ENCODE data around the gene NELFE.

NELFE gene

GRCh38 chr6:31948306-31948705 lies 10.5 kb downstream of the NELFE start:
- H3K27me3 ChIP-seq (ENCODE audit: insufficient read depth, low read length): no peaks in the 10 kb centered on the region
- peaks cover 5% of the 10 kb centered on the region for H3K79me2 ChIP-seq (ENCODE audit: control insufficient read depth, insufficient read depth, low read length, unreplicated experiment)
- H3K4me1 ChIP-seq (ENCODE audit: control insufficient read depth, insufficient read depth, low read length, unreplicated experiment): peaks cover 43% of the 10 kb centered on the region
- H2AFZ ChIP-seq (ENCODE audit: low read length, unreplicated experiment): no peak overlapping the region
- peak overlapping the region; percentile 51; the same call in 1 of the 2 replicates for H3K27ac ChIP-seq (ENCODE audit: low read depth, low read length)
- H3K36me3 ChIP-seq (ENCODE audit: insufficient read depth, low read length): 0 out of 2 replicates have a peak, but pooled peaks cover 5% of the 10 kb centered on the region
- no peak overlapping the region for H3K4me3 ChIP-seq (ENCODE audit: low read depth, low read length)

- no peak overlapping the region for H2AFZ ChIP-seq (ENCODE audit: low read length, unreplicated experiment)
- no peaks in the 10 kb centered on the region for H3K27me3 ChIP-seq (ENCODE audit: insufficient read depth, low read length)
- H3K79me2 ChIP-seq (ENCODE audit: control insufficient read depth, insufficient read depth, low read length, unreplicated experiment): peaks cover 5% of the 10 kb centered on the region
- peak overlapping the region; percentile 51; the same call in 1 of the 2 replicates for H3K27ac ChIP-seq (ENCODE audit: low read depth, low read length)
- H3K4me3 ChIP-seq (ENCODE audit: low read depth, low read length): no peak overlapping the region
- peaks cover 43% of the 10 kb centered on the region for H3K4me1 ChIP-seq (ENCODE audit: control insufficient read depth, insufficient read depth, low read length, unreplicated experiment)
- H3K36me3 ChIP-seq (ENCODE audit: insufficient read depth, low read length): 0 out of 2 replicates have a peak, but pooled peaks cover 5% of the 10 kb centered on the region
These were observed 10.9 kb downstream of the NELFE start for GRCh38 chr6:31947864-31948263.

DNA sequence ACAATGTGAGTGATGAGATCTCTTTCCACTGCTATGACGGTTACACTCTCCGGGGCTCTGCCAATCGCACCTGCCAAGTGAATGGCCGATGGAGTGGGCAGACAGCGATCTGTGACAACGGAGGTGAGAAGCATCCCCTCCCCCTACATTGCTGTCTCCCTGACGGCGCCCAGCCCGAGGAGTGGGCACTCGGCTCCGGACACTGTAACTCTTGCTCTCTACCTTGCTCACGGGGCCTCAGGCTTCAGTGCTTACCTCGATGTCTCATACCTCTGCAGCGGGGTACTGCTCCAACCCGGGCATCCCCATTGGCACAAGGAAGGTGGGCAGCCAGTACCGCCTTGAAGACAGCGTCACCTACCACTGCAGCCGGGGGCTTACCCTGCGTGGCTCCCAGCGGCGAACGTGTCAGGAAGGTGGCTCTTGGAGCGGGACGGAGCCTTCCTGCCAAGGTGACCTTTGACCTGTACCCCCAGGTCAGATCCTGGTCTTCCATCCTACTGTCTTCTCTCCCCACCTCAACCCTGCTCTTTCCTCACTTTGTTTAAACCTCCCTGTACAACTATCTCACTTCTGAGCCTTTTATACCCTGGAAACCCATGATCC lies 11.6 kb downstream of the NELFE start:
- Histone ChIP-seq H3K4me3 (ENCODE audit: low read depth, low read length) (peak overlapping the region; percentile 73; the same call in 1 of the 2 replicates), H3K4me1 (ENCODE audit: control insufficient read depth, insufficient read depth, low read length, unreplicated experiment) (peaks cover 43% of the 10 kb centered on the region), H3K36me3 (ENCODE audit: insufficient read depth, low read length) (0 out of 2 replicates have a peak, but pooled peaks cover 5% of the 10 kb centered on the region), H3K79me2 (ENCODE audit: control insufficient read depth, insufficient read depth, low read length, unreplicated experiment) (peaks cover 5% of the 10 kb centered on the region), H3K27ac (ENCODE audit: low read depth, low read length) (no peak overlapping the region), H2AFZ (ENCODE audit: low read length, unreplicated experiment) (no peak overlapping the region), H3K27me3 (ENCODE audit: insufficient read depth, low read length) (no peaks in the 10 kb centered on the region)

DNA sequence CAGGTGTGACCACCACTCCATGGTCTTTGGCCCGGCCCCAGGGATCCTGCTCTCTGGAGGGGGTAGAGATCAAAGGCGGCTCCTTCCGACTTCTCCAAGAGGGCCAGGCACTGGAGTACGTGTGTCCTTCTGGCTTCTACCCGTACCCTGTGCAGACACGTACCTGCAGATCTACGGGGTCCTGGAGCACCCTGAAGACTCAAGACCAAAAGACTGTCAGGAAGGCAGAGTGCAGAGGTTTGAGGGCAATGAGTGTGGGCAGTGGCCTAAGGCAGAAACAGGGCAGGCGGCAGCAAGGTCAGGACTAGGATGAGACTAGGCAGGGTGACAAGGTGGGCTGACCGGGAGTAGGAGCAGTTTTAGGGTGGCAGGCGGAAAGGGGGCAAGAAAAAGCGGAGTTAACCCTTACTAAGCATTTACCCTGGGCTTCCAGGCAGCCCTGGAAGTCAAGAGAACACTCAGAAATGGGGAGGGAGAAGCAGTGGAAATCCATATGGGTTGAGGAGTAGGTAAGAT lies 12.3 kb downstream of the NELFE start:
- Histone ChIP-seq H3K36me3 (ENCODE audit: insufficient read depth, low read length) (no peaks in the 10 kb centered on the region), H3K4me1 (ENCODE audit: control insufficient read depth, insufficient read depth, low read length, unreplicated experiment) (peaks cover 43% of the 10 kb centered on the region), H3K27ac (ENCODE audit: low read depth, low read length) (peak overlapping the region; percentile 91), H3K27me3 (ENCODE audit: insufficient read depth, low read length) (no peaks in the 10 kb centered on the region), H3K79me2 (ENCODE audit: control insufficient read depth, insufficient read depth, low read length, unreplicated experiment) (peaks cover 5% of the 10 kb centered on the region), H2AFZ (ENCODE audit: low read length, unreplicated experiment) (no peak overlapping the region), H3K4me3 (ENCODE audit: low read depth, low read length) (peak overlapping the region; percentile 73)

GRCh38 chr6:31945507-31946369 lies 13.0 kb downstream of the NELFE start, which contains the start of gene CFB:
TSS of gene CFB (plus strand) at chr6:31946095. CDS start at chr6:31946222, 127 bp downstream.
- Histone ChIP-seq H3K4me3 (ENCODE audit: low read depth, low read length) (peak within 1 kb of the TSS; percentile 73), H2AFZ (ENCODE audit: low read length, unreplicated experiment) (peak within 1 kb of the TSS; percentile 35), H3K27ac (ENCODE audit: low read depth, low read length) (peak within 1 kb of the TSS; percentile 91), H3K27me3 (ENCODE audit: insufficient read depth, low read length) (no peaks in the 10 kb centered on the region), H3K36me3 (ENCODE audit: insufficient read depth, low read length) (no peaks in the 10 kb centered on the region), H3K79me2 (ENCODE audit: control insufficient read depth, insufficient read depth, low read length, unreplicated experiment) (peaks cover 5% of the 10 kb centered on the region), H3K4me1 (ENCODE audit: control insufficient read depth, insufficient read depth, low read length, unreplicated experiment) (peaks cover 43% of the 10 kb centered on the region)

- peak overlapping the region; percentile 73 for H3K4me3 ChIP-seq (ENCODE audit: low read depth, low read length)
- no peak overlapping the region for H2AFZ ChIP-seq (ENCODE audit: low read length, unreplicated experiment)
- H3K27ac ChIP-seq (ENCODE audit: low read depth, low read length): peak overlapping the region; percentile 91
- peaks cover 46% of the 10 kb centered on the region for H3K4me1 ChIP-seq (ENCODE audit: control insufficient read depth, insufficient read depth, low read length, unreplicated experiment)
- peaks cover 5% of the 10 kb centered on the region for H3K79me2 ChIP-seq (ENCODE audit: control insufficient read depth, insufficient read depth, low read length, unreplicated experiment)
- H3K36me3 ChIP-seq (ENCODE audit: insufficient read depth, low read length): no peaks in the 10 kb centered on the region
- no peaks in the 10 kb centered on the region for H3K27me3 ChIP-seq (ENCODE audit: insufficient read depth, low read length)
These were observed 13.6 kb downstream of the NELFE start for GRCh38 chr6:31945154-31945506.

DNA sequence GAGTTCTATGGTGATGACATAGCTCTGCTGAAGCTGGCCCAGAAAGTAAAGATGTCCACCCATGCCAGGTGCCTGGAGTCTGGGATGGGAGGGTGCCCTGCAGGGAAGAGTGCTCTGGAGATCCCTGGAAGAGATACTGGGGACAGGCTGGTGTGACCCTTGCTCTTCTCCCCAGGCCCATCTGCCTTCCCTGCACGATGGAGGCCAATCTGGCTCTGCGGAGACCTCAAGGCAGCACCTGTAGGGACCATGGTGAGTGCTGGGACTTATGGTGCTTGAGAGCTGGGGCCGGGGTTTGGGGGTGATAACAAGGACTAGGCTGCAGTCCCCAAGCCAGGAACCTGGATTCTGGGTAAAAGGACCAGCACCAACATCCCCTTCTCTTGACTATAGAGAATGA lies 15.0 kb downstream of the NELFE start:
- Histone ChIP-seq H3K4me1 (ENCODE audit: control insufficient read depth, insufficient read depth, low read length, unreplicated experiment) (peaks cover 41% of the 10 kb centered on the region), H3K27ac (ENCODE audit: low read depth, low read length) (no peak overlapping the region), H2AFZ (ENCODE audit: low read length, unreplicated experiment) (no peak overlapping the region), H3K79me2 (ENCODE audit: control insufficient read depth, insufficient read depth, low read length, unreplicated experiment) (peaks cover 5% of the 10 kb centered on the region), H3K27me3 (ENCODE audit: insufficient read depth, low read length) (no peaks in the 10 kb centered on the region), H3K36me3 (ENCODE audit: insufficient read depth, low read length) (no peaks in the 10 kb centered on the region), H3K4me3 (ENCODE audit: low read depth, low read length) (no peak overlapping the region)

GRCh38 chr6:31940256-31940664 lies 18.5 kb downstream of the NELFE start:
- no peaks in the 10 kb centered on the region for H3K27me3 ChIP-seq (ENCODE audit: insufficient read depth, low read length)
- H3K4me3 ChIP-seq (ENCODE audit: low read depth, low read length): no peak overlapping the region
- H2AFZ ChIP-seq (ENCODE audit: low read length, unreplicated experiment): peak overlapping the region; percentile 7
- H3K4me1 ChIP-seq (ENCODE audit: control insufficient read depth, insufficient read depth, low read length, unreplicated experiment): peaks cover 14% of the 10 kb centered on the region
- H3K27ac ChIP-seq (ENCODE audit: low read depth, low read length): no peak overlapping the region
- H3K36me3 ChIP-seq (ENCODE audit: insufficient read depth, low read length): no peaks in the 10 kb centered on the region
- H3K79me2 ChIP-seq (ENCODE audit: control insufficient read depth, insufficient read depth, low read length, unreplicated experiment): no peaks in the 10 kb centered on the region

- Histone ChIP-seq H3K36me3 (ENCODE audit: insufficient read depth, low read length) (no peaks in the 10 kb centered on the region), H3K27ac (ENCODE audit: low read depth, low read length) (no peak overlapping the region), H3K4me1 (ENCODE audit: control insufficient read depth, insufficient read depth, low read length, unreplicated experiment) (peaks cover 8% of the 10 kb centered on the region), H2AFZ (ENCODE audit: low read length, unreplicated experiment) (no peak overlapping the region), H3K79me2 (ENCODE audit: control insufficient read depth, insufficient read depth, low read length, unreplicated experiment) (no peaks in the 10 kb centered on the region), H3K27me3 (ENCODE audit: insufficient read depth, low read length) (no peaks in the 10 kb centered on the region), H3K4me3 (ENCODE audit: low read depth, low read length) (no peak overlapping the region)
These were observed 22.9 kb downstream of the NELFE start for GRCh38 chr6:31935823-31936222.

DNA sequence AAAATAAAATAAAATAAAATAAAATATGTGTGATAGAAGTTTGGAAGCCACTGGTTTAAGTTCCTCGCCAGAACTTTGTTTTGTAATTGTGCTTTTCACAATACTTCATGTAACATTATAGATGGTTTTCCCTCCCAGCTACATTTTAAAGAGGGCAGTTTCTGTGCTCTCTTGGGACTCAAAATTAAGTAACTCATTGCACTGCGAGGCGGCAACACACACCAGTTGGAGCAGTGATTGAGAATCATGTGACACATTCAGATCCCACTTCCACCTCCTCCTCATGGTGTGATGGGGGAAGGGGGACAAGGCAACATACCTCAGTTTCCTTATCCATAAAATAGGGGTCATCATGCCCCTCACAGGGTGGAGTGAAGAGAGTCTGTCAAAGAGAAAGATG lies 23.8 kb downstream of the NELFE start:
- H3K27ac ChIP-seq (ENCODE audit: low read depth, low read length): no peak overlapping the region
- no peaks in the 10 kb centered on the region for H3K79me2 ChIP-seq (ENCODE audit: control insufficient read depth, insufficient read depth, low read length, unreplicated experiment)
- H2AFZ ChIP-seq (ENCODE audit: low read length, unreplicated experiment): no peak overlapping the region
- no peak overlapping the region for H3K4me3 ChIP-seq (ENCODE audit: low read depth, low read length)
- H3K27me3 ChIP-seq (ENCODE audit: insufficient read depth, low read length): no peaks in the 10 kb centered on the region
- H3K4me1 ChIP-seq (ENCODE audit: control insufficient read depth, insufficient read depth, low read length, unreplicated experiment): peaks cover 1% of the 10 kb centered on the region
- no peaks in the 10 kb centered on the region for H3K36me3 ChIP-seq (ENCODE audit: insufficient read depth, low read length)

Measured in ACC112 (cell line).